Measurements from ENCODE around the gene MDH1. TPM values are rescaled to one million over a fixed set of nuclear protein-coding genes. Genes with fewer than 3 reads are reported as not detected.

The MDH1 gene
- total RNA-seq, 1 donor from 2014 or later = 392 TPM

DNA sequence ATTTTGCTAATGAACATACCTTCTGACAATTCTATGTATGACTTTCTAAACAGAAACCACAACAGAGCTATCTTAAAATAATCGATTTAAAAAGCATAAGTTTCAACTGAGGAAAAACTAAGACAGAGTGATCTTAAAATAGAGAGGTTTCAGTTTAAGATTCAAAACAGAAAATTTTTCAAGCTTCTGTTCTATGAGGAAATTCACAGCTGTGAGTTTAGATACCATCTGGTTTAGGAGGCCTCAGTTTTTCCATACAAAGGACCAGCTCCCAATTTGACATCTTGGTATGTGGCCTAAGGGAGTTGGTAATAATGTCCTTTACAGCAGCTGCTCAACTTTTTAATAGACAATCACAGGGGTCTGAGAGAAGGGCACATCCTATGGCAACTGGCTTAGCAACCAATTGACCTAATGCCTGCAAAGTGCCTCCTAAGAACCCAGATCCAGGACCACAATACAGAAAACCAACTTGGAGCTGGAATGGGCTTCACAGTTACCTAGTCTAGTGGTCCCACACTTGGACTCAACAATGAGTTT is 39.7 kb downstream of the MDH1 start:
- DNase-seq (ENCODE audit: low spot score) = no peak

- DNase-seq (ENCODE audit: low spot score) = no peak
Measured at GRCh38 chr2:63631501-63631900, 42.7 kb downstream of the MDH1 start.

GRCh38 chr2:63632382-63632781 is 43.6 kb downstream of the MDH1 start:
- DNase-seq (ENCODE audit: low spot score) = no peak

DNA sequence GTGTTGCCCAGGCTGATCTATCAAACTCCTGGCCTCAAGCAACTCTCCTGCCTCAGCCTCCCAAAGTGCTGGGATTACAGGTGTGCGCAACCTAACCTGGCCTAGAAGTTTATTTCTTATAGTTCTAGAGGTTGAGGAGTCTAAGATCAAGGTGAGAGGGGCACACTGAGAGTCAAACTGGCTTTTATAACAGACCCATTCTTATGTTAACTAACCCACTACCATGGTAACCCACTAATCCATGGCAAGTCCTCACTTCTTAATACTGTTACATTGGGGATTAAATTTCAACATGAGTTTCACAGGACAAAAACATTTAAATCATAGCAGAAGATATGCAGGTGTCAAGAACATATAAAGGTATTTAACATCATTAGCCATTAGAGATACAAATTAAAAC is 50.6 kb downstream of the MDH1 start:
- no peak for DNase-seq (ENCODE audit: low spot score)

DNA sequence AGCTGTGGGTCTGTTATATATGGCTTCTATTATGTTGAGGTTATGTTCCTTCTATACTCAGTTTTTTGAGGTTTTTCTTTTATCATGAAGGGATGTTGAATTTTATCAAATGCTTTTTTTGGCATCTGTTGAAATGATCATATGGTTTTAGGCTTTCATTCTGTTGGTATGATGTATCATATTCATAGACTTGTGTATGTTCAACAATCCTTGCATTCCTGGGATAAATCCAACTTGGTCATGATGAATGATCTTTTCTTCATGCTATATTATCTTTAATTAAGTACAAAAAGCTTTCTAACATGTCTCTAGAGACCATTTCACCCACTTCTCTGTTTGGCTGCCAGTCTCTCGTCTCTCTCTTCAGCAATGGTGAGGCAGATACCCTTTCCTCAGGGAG is 54.2 kb downstream of the MDH1 start:
- DNase-seq (ENCODE audit: low spot score) = no peak

- DNase-seq (ENCODE audit: low spot score) = no peak
Measured at GRCh38 chr2:63643486-63643885, 54.7 kb downstream of the MDH1 start.

- DNase-seq (ENCODE audit: low spot score) = no peak
Measured at GRCh38 chr2:63648632-63649031, 59.9 kb downstream of the MDH1 start.

- DNase-seq (ENCODE audit: low spot score) = no peak
Measured at GRCh38 chr2:63649829-63650228, 61.1 kb downstream of the MDH1 start.

GRCh38 chr2:63650756-63651155 is 62.0 kb downstream of the MDH1 start:
- no peak for DNase-seq (ENCODE audit: low spot score)

DNA sequence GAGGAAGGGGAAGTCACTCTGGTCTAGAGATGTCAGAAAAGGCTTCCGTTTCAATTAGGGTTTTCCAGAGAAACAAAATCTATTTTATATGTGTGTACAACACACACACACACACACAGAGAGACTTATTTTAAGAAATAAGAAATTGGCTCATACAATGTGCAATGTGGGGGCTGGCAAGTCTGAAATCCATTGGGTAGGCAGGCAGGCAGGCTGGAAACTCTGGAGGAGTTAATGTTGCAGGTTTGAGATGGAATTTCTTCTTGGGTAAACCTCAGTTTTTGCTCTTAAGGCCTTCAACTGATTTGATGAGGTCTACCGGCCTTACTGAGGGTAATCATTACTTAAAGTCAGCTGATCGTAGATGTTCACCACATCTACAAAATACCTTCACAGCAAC is 62.6 kb downstream of the MDH1 start:
- DNase-seq (ENCODE audit: low spot score) = no peak

- DNase-seq (ENCODE audit: low spot score) = no peak
Measured at GRCh38 chr2:63651861-63652651, 63.3 kb downstream of the MDH1 start.

- DNase-seq (ENCODE audit: low spot score) = no peak
Measured at GRCh38 chr2:63652652-63652985, 63.9 kb downstream of the MDH1 start.

GRCh38 chr2:63654959-63655358 is 66.2 kb downstream of the MDH1 start:
- DNase-seq (ENCODE audit: low spot score) = no peak

Other genes with a start within 250 kb of the MDH1 start
- 16.9 TPM for gene WDPCP, start 486 bp upstream of the MDH1 start, total RNA-seq